ENCODE results near the gene GPBAR1. TPM values are rescaled to one million over a fixed set of nuclear protein-coding genes. Genes with fewer than 3 reads are reported as not detected.

Gene GPBAR1
- total and polyA plus RNA-seq, 9 of the 15 experiments (the other 6 are each of a cell fraction or from before 2014, with no cell fraction given): not detected

DNA sequence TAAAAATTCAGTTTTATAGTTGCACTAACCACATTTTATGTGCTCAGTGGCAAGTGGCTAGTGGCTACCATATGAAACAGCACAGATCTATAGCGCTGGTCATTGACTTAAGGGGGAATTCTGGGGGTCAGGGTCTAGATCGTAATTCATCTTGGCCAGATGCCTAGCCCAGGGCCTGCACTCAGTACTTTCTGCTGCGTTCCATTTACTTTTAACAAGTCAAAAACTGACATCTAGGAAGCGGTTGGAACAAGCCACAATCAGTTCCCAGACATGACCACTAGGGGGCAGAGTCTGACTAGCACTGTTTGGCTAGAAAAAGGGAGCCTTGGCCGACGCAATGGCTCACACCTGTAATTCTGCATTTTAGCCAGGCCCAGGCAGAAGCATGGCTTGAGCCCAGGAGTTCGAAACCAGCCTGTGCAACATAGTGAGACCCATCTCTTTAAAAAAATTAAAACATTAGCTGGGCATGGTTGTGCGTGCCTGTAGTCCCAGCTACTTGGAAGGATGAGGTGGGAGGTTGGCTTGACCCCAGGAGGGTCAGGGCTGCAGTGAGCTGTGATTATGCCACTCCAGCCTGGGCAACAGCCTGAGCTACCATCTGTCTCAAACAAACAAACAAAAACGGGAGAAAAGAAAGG is 40.5 kb downstream of the GPBAR1 start (continued):
- peak; percentile 26; the same call in 1 of the 2 replicates for TF ChIP-seq TOE1 (IDR thresholded peaks at IDR 0.05; ENCODE audit: borderline replicate concordance)
- TF ChIP-seq TOE1 (CRISPR knock-in tag; IDR thresholded peaks at IDR 0.05; ENCODE audit: borderline replicate concordance, low read depth): no peak
- no peak for TF ChIP-seq ZBTB7A (IDR thresholded peaks at IDR 0.05; ENCODE audit: borderline replicate concordance, control insufficient read depth, low read depth, low read length)
- TF ChIP-seq ZKSCAN8 (CRISPR knock-in tag; IDR thresholded peaks at IDR 0.05): no peak
- TF ChIP-seq EP400 (IDR thresholded peaks at IDR 0.05): 0 out of 2 replicates have a peak, but pooled peaks have one; percentile 15
- TF ChIP-seq, protein P1, sequence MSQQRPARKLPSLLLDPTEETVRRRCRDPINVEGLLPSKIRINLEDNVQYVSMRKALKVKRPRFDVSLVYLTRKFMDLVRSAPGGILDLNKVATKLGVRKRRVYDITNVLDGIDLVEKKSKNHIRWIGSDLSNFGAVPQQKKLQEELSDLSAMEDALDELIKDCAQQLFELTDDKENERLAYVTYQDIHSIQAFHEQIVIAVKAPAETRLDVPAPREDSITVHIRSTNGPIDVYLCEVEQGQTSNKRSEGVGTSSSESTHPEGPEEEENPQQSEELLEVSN (IDR thresholded peaks at IDR 0.05; ENCODE audit: borderline replicate concordance in 1 of 2, extremely low read depth in 1 of 2, insufficient read depth in 1 of 2, insufficient read length in 1 of 2, low read depth in 1 of 2, low read length in 1 of 2, poor library complexity in 1 of 2, severe bottlenecking in 1 of 2): no peak
- TF ChIP-seq ZNF143 (CRISPR knock-in tag; IDR thresholded peaks at IDR 0.05): no peak
- TF ChIP-seq, protein P2, sequence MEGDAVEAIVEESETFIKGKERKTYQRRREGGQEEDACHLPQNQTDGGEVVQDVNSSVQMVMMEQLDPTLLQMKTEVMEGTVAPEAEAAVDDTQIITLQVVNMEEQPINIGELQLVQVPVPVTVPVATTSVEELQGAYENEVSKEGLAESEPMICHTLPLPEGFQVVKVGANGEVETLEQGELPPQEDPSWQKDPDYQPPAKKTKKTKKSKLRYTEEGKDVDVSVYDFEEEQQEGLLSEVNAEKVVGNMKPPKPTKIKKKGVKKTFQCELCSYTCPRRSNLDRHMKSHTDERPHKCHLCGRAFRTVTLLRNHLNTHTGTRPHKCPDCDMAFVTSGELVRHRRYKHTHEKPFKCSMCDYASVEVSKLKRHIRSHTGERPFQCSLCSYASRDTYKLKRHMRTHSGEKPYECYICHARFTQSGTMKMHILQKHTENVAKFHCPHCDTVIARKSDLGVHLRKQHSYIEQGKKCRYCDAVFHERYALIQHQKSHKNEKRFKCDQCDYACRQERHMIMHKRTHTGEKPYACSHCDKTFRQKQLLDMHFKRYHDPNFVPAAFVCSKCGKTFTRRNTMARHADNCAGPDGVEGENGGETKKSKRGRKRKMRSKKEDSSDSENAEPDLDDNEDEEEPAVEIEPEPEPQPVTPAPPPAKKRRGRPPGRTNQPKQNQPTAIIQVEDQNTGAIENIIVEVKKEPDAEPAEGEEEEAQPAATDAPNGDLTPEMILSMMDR (IDR thresholded peaks at IDR 0.05 in 2 of 3, conservative IDR thresholded peaks at IDR 0.05 in 1 of 3; ENCODE audit: insufficient read depth in 2 of 3, low read depth in 1 of 3, low read length in 3 of 3): peak; percentile 84 to 92 (median 86)
- no peak for TF ChIP-seq NELFE (IDR thresholded peaks at IDR 0.05; ENCODE audit: insufficient read depth, insufficient read length)
- no peak for TF ChIP-seq SMAD2 (IDR thresholded peaks at IDR 0.05; ENCODE audit: low read depth, low read length)
- no peak for TF ChIP-seq BCOR (IDR thresholded peaks at IDR 0.05)
- no peak for TF ChIP-seq SMARCE1 (IDR thresholded peaks at IDR 0.05)
- no peak for TF ChIP-seq ZKSCAN3 (CRISPR knock-in tag; IDR thresholded peaks at IDR 0.05)

Data from K562 (cell line).